IPS DF 4.7 (cell line): ENCODE data around the gene C2orf42.
"Not testable (repeated sequence)": the region's sequence is repeated elsewhere in the genome, so short reads cannot be mapped to it uniquely, and the experiment has no call there.

ENCODE experiments used
- DNase-seq: peaks from one replicate; pipeline ENCODE4 v3.0.0-alpha.2; 2013; ENCODE audit warnings: low spot score; ENCODE audit errors: extremely low read depth

The C2orf42 gene

DNA sequence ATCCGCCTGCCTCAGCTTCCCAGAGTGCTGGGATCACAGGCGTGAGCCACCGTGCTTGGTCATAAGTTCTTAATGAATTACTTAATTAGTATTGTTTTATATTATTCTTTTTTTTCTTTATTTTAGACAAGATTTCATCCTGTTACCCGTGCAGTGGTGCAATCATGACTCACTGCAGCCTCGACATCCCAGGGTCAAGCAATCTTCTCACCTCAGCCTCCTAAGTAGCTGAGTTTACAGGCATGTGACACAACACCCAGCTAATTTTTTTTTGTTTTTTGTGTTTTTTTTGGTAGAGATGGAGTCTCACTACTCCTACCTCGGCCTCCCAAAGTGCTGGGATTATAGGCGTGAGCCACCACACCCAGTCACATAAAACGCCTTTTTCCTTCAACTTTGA, 17.3 kb downstream of the C2orf42 start:
- no peak for DNase-seq

DNA sequence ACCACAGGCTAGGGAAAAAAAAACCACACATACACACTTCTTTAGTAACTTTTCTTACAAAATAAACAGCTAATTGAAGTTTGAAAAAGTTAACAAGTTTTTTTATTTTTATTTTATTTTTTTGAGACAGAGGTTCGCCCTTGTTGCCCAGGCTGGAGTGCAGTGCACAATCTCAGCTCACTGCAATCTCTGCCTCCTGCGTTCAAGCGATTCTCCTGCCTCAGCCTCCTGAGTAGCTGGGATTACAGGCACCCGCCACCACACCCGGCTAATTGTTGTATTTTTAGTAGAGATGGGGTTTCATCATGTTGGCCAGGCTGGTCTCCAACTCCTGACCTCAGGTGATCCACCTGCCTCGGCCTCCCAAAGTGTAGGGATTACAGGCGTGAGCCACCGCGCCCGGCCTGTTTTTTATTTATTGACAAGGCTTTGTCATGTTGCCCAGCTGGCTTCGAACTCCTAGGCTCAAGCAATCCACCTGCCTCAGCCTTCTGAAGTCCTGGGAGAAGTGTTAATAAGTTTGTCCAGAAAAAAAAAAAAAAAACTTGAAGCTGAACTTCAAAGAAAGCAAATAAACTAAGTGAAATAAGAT, 21.1 kb downstream of the C2orf42 start:
- not testable (repeated sequence) for DNase-seq

DNA sequence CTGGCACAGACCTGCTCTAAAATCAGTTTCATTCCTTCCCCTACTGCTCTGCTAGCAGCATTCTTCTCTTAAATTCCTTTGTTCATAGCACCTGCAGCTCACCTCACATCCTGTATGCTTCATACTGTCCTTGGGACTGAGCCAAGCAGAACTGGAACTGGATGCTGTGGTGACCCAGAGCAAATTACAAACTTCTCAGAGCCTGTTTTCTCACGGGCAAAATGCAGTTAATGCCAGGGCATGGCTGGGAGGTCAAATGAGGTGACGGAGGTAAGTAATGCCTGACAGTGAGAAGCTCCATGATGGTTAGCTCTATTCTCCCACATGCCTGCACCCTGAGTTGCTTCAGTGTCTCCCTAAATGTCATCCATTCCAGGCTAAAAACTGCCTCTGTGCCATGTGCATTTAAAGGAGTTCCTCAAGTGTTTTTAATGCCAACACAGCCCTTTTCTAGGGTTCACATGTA, 29.7 kb downstream of the C2orf42 start:
- no peak for DNase-seq

DNA sequence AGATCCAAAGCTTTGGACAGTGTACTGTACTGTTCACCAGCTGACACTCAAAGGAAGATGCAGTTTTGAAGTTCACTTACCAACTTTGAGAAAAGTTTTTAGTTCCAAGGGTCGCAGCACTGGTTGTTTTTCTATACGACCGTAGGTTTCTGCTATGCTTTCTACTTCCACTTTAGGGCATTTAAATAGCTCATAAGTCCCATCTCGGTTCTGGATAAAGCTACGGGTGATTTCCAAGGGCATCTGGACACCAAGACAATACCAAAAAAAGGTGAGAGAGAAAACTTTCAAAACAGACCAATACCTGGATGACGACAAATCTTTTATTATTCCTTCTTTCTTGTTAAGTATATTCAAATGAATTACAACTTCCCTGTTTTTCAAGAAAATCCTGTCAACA, 30.3 kb downstream of the C2orf42 start:
- no peak for DNase-seq

DNA sequence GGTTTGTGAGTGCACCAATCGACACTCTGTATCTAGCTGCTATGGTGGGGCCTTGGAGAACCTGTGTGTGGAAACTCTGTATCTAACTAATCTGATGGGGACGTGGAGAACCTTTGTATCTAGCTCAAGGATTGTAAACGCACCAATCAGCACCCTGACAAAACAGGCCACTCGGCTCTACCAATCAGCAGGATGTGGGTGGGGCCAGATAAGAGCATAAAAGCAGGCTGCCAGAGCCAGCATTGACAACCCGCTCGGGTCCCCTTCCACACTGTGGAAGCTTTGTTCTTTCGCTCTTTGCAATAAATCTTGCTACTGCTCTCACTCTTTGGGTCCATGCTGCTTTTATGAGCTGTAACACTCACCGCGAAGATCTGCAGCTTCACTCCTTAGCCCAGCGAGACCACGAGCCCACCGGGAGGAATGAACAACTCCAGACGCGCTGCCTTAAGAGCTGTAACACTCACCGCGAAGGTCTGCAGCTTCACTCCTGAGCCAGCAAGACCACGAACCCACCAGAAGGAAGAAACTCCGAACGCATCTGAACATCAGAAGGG, 41.6 kb downstream of the C2orf42 start:
- not testable (repeated sequence) for DNase-seq

DNA sequence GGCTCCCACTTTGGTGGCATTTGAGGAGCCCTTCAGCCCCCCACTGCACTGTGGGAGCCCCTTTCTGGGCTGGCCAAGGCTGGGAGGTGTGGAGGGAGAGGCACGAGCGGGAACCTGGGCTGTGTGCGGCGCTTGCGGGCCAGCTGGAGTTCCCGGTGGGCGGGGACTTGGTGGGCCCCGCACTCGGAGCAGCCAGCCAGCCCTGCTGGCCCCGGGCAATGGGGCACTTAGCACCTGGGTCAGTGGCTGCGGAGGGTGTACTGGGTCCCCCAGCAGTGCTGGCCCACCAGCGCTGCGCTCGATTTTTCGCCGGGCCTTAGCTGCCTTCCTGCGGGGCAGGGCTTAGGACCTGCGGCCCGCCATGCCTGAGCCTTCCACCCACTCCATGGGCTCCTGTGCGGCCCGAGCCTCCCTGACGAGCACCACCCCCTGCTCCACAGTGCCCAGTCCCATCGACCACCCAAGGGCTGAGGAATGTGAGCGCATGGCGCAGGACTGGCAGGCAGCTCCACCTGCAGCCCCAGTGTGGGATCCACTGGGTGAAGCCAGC, 42.5 kb downstream of the C2orf42 start:
- not testable (repeated sequence) for DNase-seq

DNA sequence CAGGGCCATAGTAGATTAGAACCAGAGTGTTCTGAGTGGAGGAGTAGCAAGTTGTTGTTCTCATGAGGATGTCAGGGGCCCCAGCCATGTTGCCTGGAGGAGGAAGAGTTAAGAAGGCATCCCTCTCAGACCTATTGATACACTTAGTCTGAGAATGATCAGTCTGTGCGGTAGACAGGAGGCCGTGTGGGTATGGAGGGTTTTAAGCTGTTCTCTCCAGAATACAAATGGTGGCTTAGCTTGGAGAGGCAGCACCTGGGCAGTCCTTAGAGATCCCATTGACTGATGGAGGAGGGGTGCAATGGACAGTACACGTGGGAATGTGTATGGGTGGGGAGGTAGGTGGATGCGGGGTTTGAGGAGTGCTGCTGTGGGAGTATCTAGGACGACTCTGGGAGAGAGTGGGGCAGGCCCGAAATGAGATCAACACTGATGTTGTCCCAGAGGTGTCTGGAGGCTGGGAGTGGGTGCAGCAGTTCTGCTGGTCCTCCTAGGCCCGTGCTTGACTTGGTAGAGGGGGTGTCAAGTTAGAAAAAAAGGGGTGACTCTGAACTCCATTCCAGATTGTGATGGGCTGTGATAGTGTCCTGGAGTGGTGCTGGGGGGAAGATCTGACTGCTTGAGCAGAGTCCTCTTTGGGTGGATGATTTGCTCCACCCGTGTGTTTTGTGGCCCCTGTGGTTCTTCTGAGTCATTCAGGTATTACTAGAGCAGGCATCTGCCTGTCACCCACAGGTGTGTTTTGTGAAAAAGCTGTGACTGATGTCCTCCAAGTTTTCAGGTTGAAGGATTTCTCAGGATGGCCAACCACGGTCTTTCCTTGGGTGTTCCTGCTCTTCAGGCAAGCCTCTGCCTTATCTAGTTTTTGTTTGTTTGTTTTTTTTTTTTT, 44.7 kb downstream of the C2orf42 start:
- no peak for DNase-seq

DNA sequence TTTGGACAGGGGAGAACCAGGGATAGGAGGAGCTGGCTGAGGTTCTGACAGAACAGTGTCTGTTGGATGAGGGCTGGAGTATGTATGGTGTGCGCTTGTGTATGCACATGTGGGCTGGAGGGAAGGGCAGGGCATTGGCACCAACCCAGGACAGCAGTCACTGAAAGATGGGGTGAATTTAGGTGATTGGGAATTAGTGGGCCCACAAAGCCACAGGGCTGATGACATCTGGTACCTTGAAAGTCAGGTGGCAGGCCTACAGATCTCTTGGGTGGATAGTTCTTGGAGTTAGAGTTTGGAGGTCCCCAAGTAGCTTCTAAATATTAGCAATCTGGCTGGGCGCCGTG, 45.7 kb downstream of the C2orf42 start:
- no peak for DNase-seq

DNA sequence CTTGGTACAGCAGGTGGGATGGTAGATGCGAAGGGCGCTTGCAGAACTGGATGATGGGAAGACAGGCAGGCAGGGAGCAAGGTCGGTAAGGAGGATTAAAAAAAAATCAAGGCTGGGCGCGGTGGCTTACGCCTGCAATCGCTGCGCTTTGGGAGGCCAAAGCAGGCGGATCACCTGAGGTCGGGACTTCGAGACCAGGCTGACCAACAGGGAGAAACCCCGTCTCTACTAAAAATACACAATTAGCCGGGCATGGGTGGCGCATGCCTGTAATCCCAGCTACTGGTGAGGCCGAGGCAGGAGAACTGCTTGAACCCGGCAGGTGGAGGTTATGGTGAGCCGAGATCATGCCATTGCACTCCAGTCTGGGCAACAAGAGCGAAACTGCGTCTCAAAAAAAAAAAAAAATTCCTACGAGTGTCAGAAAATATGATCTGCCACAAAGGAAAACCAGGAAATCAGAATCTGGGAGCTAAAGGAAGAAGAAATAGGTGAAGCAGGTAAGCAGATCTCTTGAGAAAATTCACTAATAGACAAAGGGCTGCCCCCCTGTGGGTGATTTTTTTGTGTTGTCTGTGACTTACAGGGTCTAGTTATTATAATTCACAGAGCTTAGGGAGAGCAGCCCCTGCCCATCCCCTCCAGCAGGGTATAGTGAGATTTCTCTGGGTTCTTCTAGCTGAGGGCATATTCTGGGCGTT, 46.2 kb downstream of the C2orf42 start:
- no peak for DNase-seq

DNA sequence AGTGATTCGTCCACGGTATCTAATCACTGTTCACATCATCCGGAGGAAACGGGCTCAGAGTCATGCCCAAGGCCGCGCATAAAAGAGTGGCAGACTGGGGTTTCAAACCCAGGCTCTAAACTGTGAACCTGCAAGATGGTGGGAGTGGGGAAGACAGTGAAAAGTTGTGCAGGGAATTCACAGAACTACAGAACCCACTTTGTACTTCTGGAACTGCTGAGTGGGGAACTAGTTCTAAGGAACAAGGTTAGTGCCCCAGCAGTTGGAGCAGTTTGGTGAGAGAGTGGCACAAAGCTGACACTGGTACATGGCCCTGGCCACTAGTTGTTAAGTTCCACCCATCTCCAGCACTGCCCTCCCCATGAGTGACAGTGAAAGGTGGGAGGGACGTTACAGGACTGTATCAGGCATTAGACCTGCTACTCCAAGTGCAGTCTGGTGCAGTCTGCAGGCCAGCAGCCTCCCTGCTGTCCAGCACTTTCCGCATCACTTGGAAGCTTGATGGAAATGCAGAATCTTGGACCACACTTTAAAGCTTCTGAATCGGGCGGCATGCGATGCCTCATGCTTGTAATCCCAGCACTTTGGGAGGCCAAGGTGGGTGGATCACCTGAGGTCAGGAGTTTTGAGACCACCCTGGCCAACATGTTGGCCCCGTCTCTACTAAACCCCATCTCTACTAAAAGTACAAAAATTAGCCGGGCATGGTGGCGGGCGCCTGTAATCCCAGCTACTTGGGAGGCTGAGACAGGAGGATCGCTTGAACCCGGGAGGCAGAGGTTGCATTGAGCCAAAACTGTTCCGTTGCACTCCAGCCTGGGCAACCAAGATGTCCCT, 47.3 kb downstream of the C2orf42 start:
- no peak for DNase-seq

DNA sequence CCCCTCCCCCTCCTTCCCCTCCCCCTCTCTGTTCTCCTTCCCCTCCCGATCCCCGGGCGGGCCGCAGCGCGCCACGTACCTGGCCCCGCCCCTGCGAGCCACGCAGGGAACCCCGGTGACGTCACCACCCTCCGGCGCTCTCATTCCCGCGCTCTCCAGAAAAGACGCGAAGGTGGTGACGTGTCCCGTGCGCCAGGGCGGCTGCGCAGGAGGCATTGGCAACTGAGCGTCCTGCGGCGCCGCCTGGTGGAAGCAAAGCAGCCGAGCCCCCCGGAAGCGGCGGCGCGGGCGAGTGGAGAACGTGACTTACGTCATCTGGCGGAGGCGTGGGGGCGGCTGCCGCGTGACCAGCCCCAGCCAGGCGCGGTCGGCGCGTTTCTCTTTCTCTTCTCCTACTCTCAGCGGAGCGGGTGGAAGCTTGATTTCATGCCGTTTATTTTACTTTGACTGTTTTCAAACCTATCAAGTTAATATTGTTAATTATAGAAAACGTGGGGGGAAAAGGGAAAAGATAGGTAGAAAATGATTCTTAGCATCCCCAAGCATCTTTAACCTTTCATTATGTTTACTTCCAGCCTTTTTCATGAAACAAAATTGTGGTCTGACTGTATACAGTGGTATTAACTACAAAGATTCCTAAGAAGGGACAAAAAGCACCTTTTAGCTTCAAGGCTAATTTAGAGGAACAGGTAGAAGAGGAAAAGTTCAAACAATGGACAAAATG, 48.1 kb downstream of the C2orf42 start:
- peak; percentile 95 for DNase-seq

DNA sequence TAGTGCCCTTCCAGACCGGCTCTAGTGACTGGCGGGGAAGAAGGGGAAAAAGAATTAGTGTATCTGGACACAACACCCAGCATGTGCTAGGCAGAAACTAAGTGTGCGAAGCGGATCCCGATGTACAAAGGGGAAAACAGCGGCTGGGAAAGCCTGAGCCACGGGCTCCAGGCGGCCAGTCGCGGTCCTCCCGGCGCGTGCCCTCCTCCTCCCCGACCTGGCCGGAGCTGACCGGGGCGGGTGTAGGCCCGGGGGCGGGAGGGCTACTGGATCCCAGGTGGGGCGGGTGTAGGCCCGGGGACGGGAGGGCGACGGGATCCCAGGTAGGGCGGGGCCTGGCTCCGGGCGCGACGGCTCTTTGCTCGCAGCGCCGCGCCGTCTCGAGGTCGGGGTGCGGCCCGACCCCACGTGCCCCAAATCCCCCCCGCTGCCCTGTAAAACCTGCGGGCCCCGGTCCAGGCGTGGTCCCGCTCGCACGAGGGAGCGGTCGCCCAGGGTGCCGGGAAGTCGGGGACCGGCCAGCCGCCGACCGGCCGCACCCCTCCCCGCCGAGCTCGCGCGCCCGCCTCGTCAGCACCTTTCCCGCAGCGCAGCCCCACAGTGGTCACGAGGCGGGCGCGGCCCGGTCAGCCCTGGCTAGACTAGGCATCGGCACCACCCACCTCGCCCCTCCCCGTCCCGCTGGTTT, 48.8 kb downstream of the C2orf42 start:
- no peak for DNase-seq

DNA sequence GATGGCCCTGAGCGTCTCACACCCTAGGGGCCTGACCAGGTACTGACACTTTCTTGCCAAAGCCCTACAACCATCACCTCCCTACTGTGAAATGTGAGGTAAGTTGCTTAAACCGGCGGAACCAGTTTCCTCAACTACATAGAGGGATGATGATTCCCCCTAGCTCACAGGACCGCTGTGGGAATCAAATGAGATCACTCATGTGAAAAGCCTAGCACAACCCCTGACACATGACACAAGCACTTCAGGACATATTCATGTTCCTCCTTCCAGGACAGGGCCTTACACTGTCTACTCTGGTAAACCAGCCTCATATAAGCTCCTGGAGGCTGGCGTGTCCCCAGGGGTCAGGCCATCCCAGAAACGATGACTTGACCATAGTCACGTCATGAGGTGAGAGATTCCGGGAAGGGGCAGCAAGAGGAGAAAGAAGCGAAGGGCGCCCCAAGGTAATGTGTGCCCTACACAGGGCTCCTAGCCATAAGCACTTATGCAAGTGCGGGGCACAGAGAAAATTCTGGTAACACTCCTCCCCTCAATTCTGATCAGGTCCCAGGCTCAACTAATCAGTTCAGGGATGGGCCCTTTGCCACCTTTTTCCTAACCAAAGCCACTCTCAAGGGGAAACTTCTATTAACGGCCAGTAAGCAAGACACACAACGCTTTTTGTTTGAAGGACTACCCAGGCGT, 49.5 kb downstream of the C2orf42 start:
- DNase-seq, result peak; percentile 99

DNA sequence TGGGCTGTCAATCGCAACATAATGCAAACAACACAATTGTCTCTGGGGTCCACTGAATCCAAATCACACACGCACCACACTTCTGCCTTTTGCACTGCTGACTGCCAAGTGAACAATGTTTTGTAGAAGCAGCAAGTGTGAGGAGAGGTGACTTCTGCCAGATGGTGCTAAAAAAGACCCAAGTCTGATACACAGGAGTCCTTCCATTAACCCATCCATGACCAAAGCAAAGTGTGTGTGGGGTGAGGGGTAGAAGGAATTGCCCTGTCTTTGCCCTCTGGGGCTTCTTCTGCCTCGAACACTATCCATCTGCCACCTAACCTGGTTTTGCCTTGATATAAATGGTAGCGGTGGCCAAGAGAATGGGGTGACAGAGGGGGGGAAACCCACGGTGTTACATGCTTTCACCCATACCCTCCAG, 50.0 kb downstream of the C2orf42 start:
- no peak for DNase-seq

DNA sequence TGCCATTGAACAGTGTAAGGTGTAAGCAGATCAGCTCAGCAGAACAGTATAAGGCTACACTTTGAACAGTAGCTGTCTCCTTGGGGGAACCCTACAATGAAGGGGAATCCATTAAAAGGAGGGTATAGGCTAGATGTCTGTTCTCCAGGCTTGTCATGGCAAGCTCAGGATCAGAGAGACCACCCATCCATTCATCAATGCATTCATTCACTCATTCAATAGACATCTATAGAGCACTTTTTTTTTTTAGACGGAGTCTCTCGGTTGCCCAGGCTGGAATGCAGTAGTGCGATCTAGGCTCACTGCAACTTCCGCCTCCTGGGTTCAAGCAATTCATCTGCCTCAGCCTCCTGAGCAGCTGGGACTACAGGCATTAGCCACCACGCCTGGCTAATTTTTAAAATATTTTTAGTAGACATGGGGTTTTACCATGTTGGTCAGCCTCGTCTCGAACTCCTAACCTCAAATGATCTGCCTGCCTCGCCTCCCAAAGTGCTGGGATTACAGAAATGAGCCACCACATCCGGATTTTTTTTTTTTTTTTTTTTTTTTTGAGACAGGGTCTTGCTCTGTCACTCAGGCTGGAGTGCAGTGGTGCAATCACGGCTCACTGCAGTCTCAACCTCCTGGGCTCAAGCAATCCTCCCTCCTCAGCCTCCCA, 56.4 kb downstream of the C2orf42 start:
- DNase-seq, result not testable (repeated sequence)

DNA sequence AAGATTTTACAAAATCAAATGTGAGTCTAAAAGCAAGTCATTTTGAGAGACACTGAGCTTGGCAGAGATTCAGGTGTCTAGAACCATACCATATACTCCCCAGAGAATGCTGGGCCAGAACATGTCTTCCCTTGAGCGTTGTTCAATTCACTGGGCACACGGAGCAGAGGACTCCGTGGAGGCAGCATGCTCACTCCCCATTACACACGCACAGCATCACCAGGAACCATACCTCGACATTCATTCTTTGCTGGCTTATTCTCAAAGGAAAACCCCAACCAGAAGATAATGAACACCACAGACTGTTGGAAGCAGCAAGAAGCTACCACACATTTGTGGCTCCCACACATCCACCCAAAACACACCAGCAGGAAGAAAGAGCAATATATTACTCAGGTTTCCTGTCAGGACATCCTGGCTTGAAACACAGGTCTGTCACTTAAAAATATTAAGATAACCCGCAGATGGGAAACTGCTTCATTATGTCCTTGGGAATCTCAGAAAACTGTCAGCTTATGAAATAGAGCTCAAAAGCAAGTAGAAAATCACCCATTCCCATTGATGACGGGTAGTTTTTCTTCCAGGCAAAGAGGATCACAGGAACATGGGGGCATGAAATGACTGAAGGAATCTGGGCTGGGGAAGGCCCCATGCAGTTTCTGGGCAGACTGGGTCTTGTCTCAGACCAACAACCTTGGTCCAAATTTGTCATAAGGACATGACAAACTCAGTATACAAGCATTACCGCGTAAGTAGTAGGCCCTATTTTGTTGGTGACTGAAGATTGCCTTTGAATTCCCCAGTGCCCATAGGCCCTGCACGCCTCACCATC, 57.1 kb downstream of the C2orf42 start:
- no peak for DNase-seq

DNA sequence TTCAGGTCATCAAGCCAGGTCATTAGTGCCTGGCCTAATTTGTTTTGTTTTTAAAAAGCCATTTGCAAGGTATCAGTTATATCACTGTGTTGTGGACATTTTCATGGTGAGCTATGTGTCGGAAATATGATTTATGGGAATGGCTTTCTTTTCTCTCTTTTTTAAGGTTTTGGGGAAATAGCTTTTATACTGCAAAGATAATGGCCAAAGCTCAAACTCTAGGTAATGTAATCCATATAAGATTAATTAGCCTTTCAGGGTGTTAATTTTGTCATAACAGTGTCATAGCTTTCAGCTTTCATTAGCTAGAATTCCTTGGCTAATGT, 57.7 kb downstream of the C2orf42 start:
- DNase-seq, result no peak
